Panc1 (cell line): Measurements from ENCODE around the gene AP4M1. TPM values are rescaled to one million over a fixed set of nuclear protein-coding genes. Genes with fewer than 3 reads are reported as not detected.
"Not testable (repeated sequence)": the region's sequence is repeated elsewhere in the genome, so short reads cannot be mapped to it uniquely, and the experiment has no call there.

Source experiments
- ATAC-seq: fragments of 200-7000 bp; cut with Tn5 transposase; 2 replicates; pipeline ENCODE4 v1.9.1; 2020; ENCODE audit warnings: mild to moderate bottlenecking, moderate library complexity
- BruUV-seq: library from RNA; stranded (reverse); fragments of 400-500 nt; replicated peaks from 2 replicates; lab custom pipeline; 2021; lab: Mats Ljungman, UMichigan
- CTCF ChIA-PET: fragments of 300-600 bp; sonication (Branson Sonifier 250); formaldehyde crosslinking; loops from one replicate; lab custom pipeline; 2022; ENCODE audit warnings: antibody characterized with exemption; lab: Charles Lee
- POLR2A ChIA-PET: fragments of 300-600 bp; sonication (Branson Sonifier 250); formaldehyde crosslinking; loops from one replicate; lab custom pipeline; 2022; ENCODE audit warnings: antibody characterized with exemption; lab: Charles Lee
- DNase-seq: peaks from one replicate; pipeline ENCODE4 v3.0.0-alpha.2; 2010; ENCODE audit warnings: low read depth, low spot score
- H3K27ac ChIP-seq: 2 replicates; pipeline ENCODE4 v1.5.1; 2011; ENCODE audit warnings: mild to moderate bottlenecking, low read length, inconsistent platforms
- H3K27me3 ChIP-seq: fragments of 200-500 bp; sonication (Bioruptor generic); 2 replicates; pipeline ENCODE4 v1.6.0; 2014; ENCODE audit warnings: low read length, inconsistent platforms; ENCODE audit not compliant: control insufficient read depth, insufficient read depth
- H3K36me3 ChIP-seq: fragments of 200-500 bp; sonication (Bioruptor generic); 2 replicates; pipeline ENCODE4 v1.5.1; 2014; ENCODE audit warnings: inconsistent platforms, mild to moderate bottlenecking, low read length, moderate library complexity; ENCODE audit not compliant: control insufficient read depth, insufficient read depth
- H3K4me1 ChIP-seq: 2 replicates; pipeline ENCODE4 v1.5.1; 2011; ENCODE audit warnings: inconsistent platforms, mild to moderate bottlenecking, low read length, moderate library complexity; ENCODE audit not compliant: control insufficient read depth, insufficient read depth
- H3K4me3 ChIP-seq, 2 experiments: 2 replicates each; pipeline ENCODE4 v1.5.1; 2011 to 2012; ENCODE audit warnings: low read depth in 2 of 2, low read length in 2 of 2, mild to moderate bottlenecking in 2 of 2, inconsistent platforms in 1 of 2, moderate library complexity in 1 of 2
- H3K9me3 ChIP-seq: fragments of 200-500 bp; sonication (Bioruptor generic); 2 replicates; pipeline ENCODE4 v1.5.1; 2014; ENCODE audit warnings: low read depth, mild to moderate bottlenecking, inconsistent platforms, low read length, moderate library complexity; ENCODE audit not compliant: control insufficient read depth, insufficient read depth
- POLR2AphosphoS5 ChIP-seq: IDR thresholded peaks from 2 replicates; pipeline ENCODE4 v1.6.1; 2012; ENCODE audit warnings: mild to moderate bottlenecking, low read depth, low read length, moderate library complexity
- SIN3A ChIP-seq: IDR thresholded peaks from 2 replicates; pipeline ENCODE4 v1.6.1; 2012; ENCODE audit warnings: low read depth, mild to moderate bottlenecking, low read length, moderate library complexity, borderline replicate concordance; ENCODE audit not compliant: insufficient read depth
- TCF7L2 ChIP-seq: IDR thresholded peaks from 2 replicates; pipeline ENCODE4 v1.6.1; 2011; ENCODE audit warnings: mild to moderate bottlenecking, low read depth, low read length, inconsistent platforms
- in situ Hi-C: cut with HindIII; loops from 2 replicates; pipeline ENCODE4 v1.10.0; 2016; ENCODE audit warnings: low sequenced_read_pairs, low pct_unique_long_range_greater_than_20kb
- intact Hi-C: fragments of 100-400 bp; cut with micrococcal nuclease; formaldehyde crosslinking; loops from one replicate; pipeline ENCODE4 v1.10.0; 2022; ENCODE audit not compliant: unreplicated experiment
- total RNA-seq: library from RNA; stranded (reverse); gene quantifications from one replicate; pipeline ENCODE4 v1.2.1, GENCODE V29; 2021; ENCODE audit not compliant: unreplicated experiment
- TF ChIP-seq, protein P1 (sequence below), 2 experiments: IDR thresholded peaks; 2 replicates each; pipeline ENCODE4 v1.6.1; 2011 to 2012; ENCODE audit warnings: low read depth in 2 of 2, control low read depth in 1 of 2, low read length in 1 of 2, mild to moderate bottlenecking in 1 of 2, moderate library complexity in 1 of 2; ENCODE audit not compliant: insufficient read depth in 1 of 2
- TF ChIP-seq, protein P2 (sequence below): fragments of 450-650 bp; IDR thresholded peaks from 2 replicates; pipeline ENCODE4 v1.5.1; 2017; ENCODE audit warnings: mild to moderate bottlenecking

The AP4M1 gene
- total RNA-seq, 1 experiment from 2014 or later, result 42.6 TPM

- intact Hi-C loops (no loop called here), in situ Hi-C loops (no loop called here)
- POLR2A ChIA-PET, result interaction anchor here (0.5 to 1.0 kb wide), 3 partner anchors 27 to 82 kb away, joined by 3 to 8 read pairs (median 5); partner anchors contain the start of genes AP4M1 and MCM7
- no peaks in the 10 kb centered on the region for H3K9me3 ChIP-seq
- no peaks in the 10 kb centered on the region for H3K27me3 ChIP-seq
- CTCF ChIA-PET, result interaction anchor here (0.9 kb wide), 1 partner anchor 10 kb away, joined by 4 read pairs; no protein-coding TSS in a partner anchor
- TF ChIP-seq TCF7L2 (no peak), SIN3A (no peak), POLR2AphosphoS5 (no peak)
- TF ChIP-seq, protein P1, sequence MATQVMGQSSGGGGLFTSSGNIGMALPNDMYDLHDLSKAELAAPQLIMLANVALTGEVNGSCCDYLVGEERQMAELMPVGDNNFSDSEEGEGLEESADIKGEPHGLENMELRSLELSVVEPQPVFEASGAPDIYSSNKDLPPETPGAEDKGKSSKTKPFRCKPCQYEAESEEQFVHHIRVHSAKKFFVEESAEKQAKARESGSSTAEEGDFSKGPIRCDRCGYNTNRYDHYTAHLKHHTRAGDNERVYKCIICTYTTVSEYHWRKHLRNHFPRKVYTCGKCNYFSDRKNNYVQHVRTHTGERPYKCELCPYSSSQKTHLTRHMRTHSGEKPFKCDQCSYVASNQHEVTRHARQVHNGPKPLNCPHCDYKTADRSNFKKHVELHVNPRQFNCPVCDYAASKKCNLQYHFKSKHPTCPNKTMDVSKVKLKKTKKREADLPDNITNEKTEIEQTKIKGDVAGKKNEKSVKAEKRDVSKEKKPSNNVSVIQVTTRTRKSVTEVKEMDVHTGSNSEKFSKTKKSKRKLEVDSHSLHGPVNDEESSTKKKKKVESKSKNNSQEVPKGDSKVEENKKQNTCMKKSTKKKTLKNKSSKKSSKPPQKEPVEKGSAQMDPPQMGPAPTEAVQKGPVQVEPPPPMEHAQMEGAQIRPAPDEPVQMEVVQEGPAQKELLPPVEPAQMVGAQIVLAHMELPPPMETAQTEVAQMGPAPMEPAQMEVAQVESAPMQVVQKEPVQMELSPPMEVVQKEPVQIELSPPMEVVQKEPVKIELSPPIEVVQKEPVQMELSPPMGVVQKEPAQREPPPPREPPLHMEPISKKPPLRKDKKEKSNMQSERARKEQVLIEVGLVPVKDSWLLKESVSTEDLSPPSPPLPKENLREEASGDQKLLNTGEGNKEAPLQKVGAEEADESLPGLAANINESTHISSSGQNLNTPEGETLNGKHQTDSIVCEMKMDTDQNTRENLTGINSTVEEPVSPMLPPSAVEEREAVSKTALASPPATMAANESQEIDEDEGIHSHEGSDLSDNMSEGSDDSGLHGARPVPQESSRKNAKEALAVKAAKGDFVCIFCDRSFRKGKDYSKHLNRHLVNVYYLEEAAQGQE (IDR thresholded peaks at IDR 0.05; ENCODE audit: insufficient read depth in 1 of 2, low read depth in 2 of 2, low read length in 1 of 2), result no peak
- TF ChIP-seq, protein P2, sequence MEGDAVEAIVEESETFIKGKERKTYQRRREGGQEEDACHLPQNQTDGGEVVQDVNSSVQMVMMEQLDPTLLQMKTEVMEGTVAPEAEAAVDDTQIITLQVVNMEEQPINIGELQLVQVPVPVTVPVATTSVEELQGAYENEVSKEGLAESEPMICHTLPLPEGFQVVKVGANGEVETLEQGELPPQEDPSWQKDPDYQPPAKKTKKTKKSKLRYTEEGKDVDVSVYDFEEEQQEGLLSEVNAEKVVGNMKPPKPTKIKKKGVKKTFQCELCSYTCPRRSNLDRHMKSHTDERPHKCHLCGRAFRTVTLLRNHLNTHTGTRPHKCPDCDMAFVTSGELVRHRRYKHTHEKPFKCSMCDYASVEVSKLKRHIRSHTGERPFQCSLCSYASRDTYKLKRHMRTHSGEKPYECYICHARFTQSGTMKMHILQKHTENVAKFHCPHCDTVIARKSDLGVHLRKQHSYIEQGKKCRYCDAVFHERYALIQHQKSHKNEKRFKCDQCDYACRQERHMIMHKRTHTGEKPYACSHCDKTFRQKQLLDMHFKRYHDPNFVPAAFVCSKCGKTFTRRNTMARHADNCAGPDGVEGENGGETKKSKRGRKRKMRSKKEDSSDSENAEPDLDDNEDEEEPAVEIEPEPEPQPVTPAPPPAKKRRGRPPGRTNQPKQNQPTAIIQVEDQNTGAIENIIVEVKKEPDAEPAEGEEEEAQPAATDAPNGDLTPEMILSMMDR, result no peak
- peaks cover 18% of the 10 kb centered on the region for H3K4me1 ChIP-seq
- BruUV-seq, result no TSS peak
- peak overlapping the region; percentile 97 for H3K27ac ChIP-seq
- H3K4me3 ChIP-seq, result peak overlapping the region; percentile 82 to 98
- peaks cover 2% of the 10 kb centered on the region; the same call in 1 of the 2 replicates for H3K36me3 ChIP-seq
- DNase-seq, result no peak
- ATAC-seq, result peak; percentile 20; the same call in 1 of the 2 replicates
Measured at GRCh38 chr7:100127866-100128636, 26.6 kb downstream of the AP4M1 start.

DNA sequence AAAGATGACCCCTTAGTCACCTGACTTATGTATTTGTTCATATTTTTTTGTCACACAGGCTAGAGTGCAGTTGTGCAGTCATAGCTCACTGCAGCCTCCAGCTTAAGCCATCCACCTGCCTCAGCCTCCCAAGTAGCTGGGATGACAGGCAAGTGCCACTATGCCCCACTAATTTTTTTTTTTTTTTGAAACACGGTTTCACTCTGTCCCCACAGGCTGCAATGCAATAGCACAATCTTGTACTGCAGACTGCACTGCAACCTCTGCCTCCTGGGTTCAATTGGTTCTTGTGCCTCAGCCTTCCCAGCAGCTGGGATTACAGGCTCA lies 27.2 kb downstream of the AP4M1 start:
- Histone ChIP-seq H3K4me1 (peaks cover 18% of the 10 kb centered on the region), H3K27ac (no peak overlapping the region), H3K4me3 (peak overlapping the region in 1 of 2 experiments; percentile 98; a peak in 2 of 4 replicates), H3K27me3 (no peaks in the 10 kb centered on the region), H3K9me3 (no peaks in the 10 kb centered on the region), H3K36me3 (peaks cover 2% of the 10 kb centered on the region; the same call in 1 of the 2 replicates)
- ChIA-PET POLR2A (interaction anchor here (0.8 to 1.0 kb wide), 2 partner anchors 28 to 82 kb away, joined by 3 to 5 read pairs; partner anchors contain the start of genes AP4M1 and MCM7), CTCF (interaction anchor here (0.9 kb wide), 1 partner anchor 9 kb away, joined by 4 read pairs; no protein-coding TSS in a partner anchor)
- intact Hi-C loops, result no loop called here
- DNase-seq (no peak), ATAC-seq (no peak)
- BruUV-seq, result no TSS peak
- TF ChIP-seq TCF7L2, result no peak
- TF ChIP-seq, protein P1 (IDR thresholded peaks at IDR 0.05; ENCODE audit: insufficient read depth in 1 of 2, low read depth in 2 of 2, low read length in 1 of 2), result no peak
- no peak for TF ChIP-seq SIN3A
- TF ChIP-seq, protein P2, result no peak
- TF ChIP-seq POLR2AphosphoS5, result no peak
- in situ Hi-C loops, result no loop called here

GRCh38 chr7:100130220-100130607 lies 28.8 kb downstream of the AP4M1 start:
- H3K9me3 ChIP-seq, H3K36me3 ChIP-seq, in situ Hi-C loops, CTCF ChIA-PET, H3K27me3 ChIP-seq, ATAC-seq, BruUV-seq, POLR2A ChIA-PET, H3K27ac ChIP-seq, DNase-seq, H3K4me3 ChIP-seq: not testable (repeated sequence)
- intact Hi-C loops, result loop anchor here (5.0 kb wide), 1 partner anchor 87 kb away; the partner anchor contains the start of gene PVRIG
- H3K4me1 ChIP-seq, result peaks cover 12% of the 10 kb centered on the region
